ENCODE measurements around the gene KCNN3.

KCNN3 gene

GRCh38 chr1:154778944-154779343, 91.1 kb downstream of the KCNN3 start:
- no peak overlapping the region for H3K4me3 ChIP-seq (ENCODE audit: low read depth, low read length)

DNA sequence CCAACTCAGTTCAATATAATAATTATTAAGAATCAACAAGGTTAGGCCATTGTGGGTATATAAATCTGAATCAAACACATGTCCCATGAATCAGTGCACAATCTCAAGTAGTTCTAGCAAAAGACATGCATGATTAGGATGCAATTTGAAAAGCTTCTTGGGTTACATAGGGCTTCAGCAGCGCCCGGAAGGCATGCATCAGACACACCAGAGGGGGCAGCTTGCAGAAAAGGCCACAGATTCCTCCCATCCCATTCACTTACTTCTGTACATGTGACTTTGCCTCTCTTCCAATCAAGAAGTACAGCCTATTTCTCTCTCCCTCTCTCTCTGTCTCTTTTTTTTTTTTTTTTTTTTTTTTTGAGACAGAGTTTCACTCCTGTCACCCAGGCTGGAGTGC, 91.8 kb downstream of the KCNN3 start:
- TF ChIP-seq, protein P1, sequence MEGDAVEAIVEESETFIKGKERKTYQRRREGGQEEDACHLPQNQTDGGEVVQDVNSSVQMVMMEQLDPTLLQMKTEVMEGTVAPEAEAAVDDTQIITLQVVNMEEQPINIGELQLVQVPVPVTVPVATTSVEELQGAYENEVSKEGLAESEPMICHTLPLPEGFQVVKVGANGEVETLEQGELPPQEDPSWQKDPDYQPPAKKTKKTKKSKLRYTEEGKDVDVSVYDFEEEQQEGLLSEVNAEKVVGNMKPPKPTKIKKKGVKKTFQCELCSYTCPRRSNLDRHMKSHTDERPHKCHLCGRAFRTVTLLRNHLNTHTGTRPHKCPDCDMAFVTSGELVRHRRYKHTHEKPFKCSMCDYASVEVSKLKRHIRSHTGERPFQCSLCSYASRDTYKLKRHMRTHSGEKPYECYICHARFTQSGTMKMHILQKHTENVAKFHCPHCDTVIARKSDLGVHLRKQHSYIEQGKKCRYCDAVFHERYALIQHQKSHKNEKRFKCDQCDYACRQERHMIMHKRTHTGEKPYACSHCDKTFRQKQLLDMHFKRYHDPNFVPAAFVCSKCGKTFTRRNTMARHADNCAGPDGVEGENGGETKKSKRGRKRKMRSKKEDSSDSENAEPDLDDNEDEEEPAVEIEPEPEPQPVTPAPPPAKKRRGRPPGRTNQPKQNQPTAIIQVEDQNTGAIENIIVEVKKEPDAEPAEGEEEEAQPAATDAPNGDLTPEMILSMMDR (IDR thresholded peaks at IDR 0.05; ENCODE audit: low read depth, low read length, missing control alignments) = no peak
- in situ Hi-C loops (cut with HindIII; ENCODE audit: low sequenced_read_pairs) = loop anchor here (5.0 to 25.0 kb wide), 4 partner anchors 46 to 104 kb away; no protein-coding TSS in a partner anchor
- H3K4me3 ChIP-seq (ENCODE audit: low read depth, low read length) = no peak overlapping the region
- no peak for DNase-seq (ENCODE audit: low read depth)

More at GRCh38 chr1:154778944-154779343, 91.1 kb downstream of the KCNN3 start:
- in situ Hi-C loops (cut with HindIII; ENCODE audit: low sequenced_read_pairs) = loop anchor here (5.0 to 25.0 kb wide), 4 partner anchors 47 to 103 kb away; no protein-coding TSS in a partner anchor
- TF ChIP-seq, protein P1 (IDR thresholded peaks at IDR 0.05; ENCODE audit: low read depth, low read length, missing control alignments) = no peak
- DNase-seq (ENCODE audit: low read depth) = no peak

DNA sequence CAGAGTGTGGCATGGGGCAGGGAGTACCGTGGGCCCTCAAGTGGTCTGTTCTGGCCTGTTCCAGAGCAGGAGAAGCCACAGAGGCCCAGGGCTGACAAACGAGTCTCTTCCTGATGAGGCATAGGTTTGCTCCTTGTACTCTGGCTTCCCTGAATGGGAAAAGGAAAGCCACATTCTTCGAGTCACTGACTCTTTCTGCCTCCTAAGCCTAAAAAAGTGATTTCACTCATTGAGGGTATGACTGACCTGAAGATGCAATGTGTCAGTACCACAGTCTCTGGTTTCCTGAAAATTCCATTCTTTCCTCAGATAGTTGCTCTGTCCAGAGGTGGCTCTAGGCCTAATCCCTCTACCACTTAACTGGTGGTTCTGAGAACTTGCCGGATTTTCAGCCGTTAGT, 92.3 kb downstream of the KCNN3 start:
- DNase-seq (ENCODE audit: low read depth) = no peak
- TF ChIP-seq, protein P1 (IDR thresholded peaks at IDR 0.05; ENCODE audit: low read depth, low read length, missing control alignments) = no peak
- no peak overlapping the region for H3K4me3 ChIP-seq (ENCODE audit: low read depth, low read length)
- in situ Hi-C loops (cut with HindIII; ENCODE audit: low sequenced_read_pairs) = loop anchor here (5.0 to 25.0 kb wide), 4 partner anchors 45 to 105 kb away; no protein-coding TSS in a partner anchor

- DNase-seq (ENCODE audit: low read depth) = no peak
- in situ Hi-C loops (cut with HindIII; ENCODE audit: low sequenced_read_pairs) = loop anchor here (5.0 to 25.0 kb wide), 4 partner anchors 45 to 105 kb away; no protein-coding TSS in a partner anchor
- H3K4me3 ChIP-seq (ENCODE audit: low read depth, low read length) = no peak overlapping the region
- TF ChIP-seq, protein P1 (IDR thresholded peaks at IDR 0.05; ENCODE audit: low read depth, low read length, missing control alignments) = no peak
These were observed 92.9 kb downstream of the KCNN3 start for GRCh38 chr1:154777154-154777553.

GRCh38 chr1:154775621-154776605, 94.2 kb downstream of the KCNN3 start:
- no peak overlapping the region for H3K4me3 ChIP-seq (ENCODE audit: low read depth, low read length)
- in situ Hi-C loops (cut with HindIII; ENCODE audit: low sequenced_read_pairs) = loop anchor here (5.0 to 25.0 kb wide), 4 partner anchors 44 to 106 kb away; no protein-coding TSS in a partner anchor
- TF ChIP-seq, protein P1 (IDR thresholded peaks at IDR 0.05; ENCODE audit: low read depth, low read length, missing control alignments) = no peak
- DNase-seq (ENCODE audit: low read depth) = no peak

GRCh38 chr1:154774175-154774855, 95.8 kb downstream of the KCNN3 start:
- TF ChIP-seq, protein P1 (IDR thresholded peaks at IDR 0.05; ENCODE audit: low read depth, low read length, missing control alignments) = no peak
- in situ Hi-C loops (cut with HindIII; ENCODE audit: low sequenced_read_pairs) = no loop called here
- no peak overlapping the region for H3K4me3 ChIP-seq (ENCODE audit: low read depth, low read length)
- DNase-seq (ENCODE audit: low read depth) = no peak

Data from astrocyte of the cerebellum (primary cell).